PC-3 (cell line): ENCODE data around the gene ANKRD11. TPM values are rescaled to one million over a fixed set of nuclear protein-coding genes. Genes with fewer than 3 reads are reported as not detected.

Experiments
- ATAC-seq: fragments of 200-7000 bp; cut with Tn5 transposase; 2 replicates; pipeline ENCODE4 v1.9.1; 2020; ENCODE audit warnings: mild to moderate bottlenecking, moderate library complexity
- BruUV-seq: library from RNA; stranded (reverse); fragments of 400-500 nt; replicated peaks from 2 replicates; lab custom pipeline; 2021; lab: Mats Ljungman, UMichigan
- CTCF ChIA-PET: fragments of 300-600 bp; sonication (Branson Sonifier 250); formaldehyde crosslinking; loops from one replicate; lab custom pipeline; 2022; ENCODE audit warnings: antibody characterized with exemption; lab: Charles Lee
- POLR2A ChIA-PET: fragments of 300-600 bp; sonication (Branson Sonifier 250); formaldehyde crosslinking; loops from one replicate; lab custom pipeline; 2022; ENCODE audit warnings: antibody characterized with exemption; ENCODE audit not compliant: unreplicated experiment; lab: Charles Lee
- DNase-seq: peaks from one replicate; pipeline ENCODE4 v3.0.0-alpha.2; 2015
- H2AFZ ChIP-seq: fragments of 300-600 bp; sonication (generic); 2 replicates; pipeline ENCODE4 v1.6.0; 2016; ENCODE audit warnings: antibody characterized with exemption, low read length
- H3F3A ChIP-seq: fragments of 300-600 bp; sonication (generic); one replicate; pipeline ENCODE4 v1.6.0; 2017; ENCODE audit warnings: antibody characterized with exemption, low read length, control low read depth, mild to moderate bottlenecking; ENCODE audit not compliant: unreplicated experiment
- H3K27ac ChIP-seq: fragments of 300-600 bp; sonication (generic); 2 replicates; pipeline ENCODE4 v1.5.1; 2016; ENCODE audit warnings: mild to moderate bottlenecking, low read length
- H3K27me3 ChIP-seq: fragments of 300-600 bp; sonication (generic); 2 replicates; pipeline ENCODE4 v1.6.1; 2016; ENCODE audit warnings: low read length, mixed read lengths
- H3K36me3 ChIP-seq: fragments of 300-600 bp; sonication (generic); 2 replicates; pipeline ENCODE4 v1.6.1; 2016; ENCODE audit warnings: low read depth, mixed run types, low read length, mixed read lengths
- H3K4me1 ChIP-seq: fragments of 300-600 bp; sonication (generic); 2 replicates; pipeline ENCODE4 v1.5.1; 2016; ENCODE audit warnings: low read length; ENCODE audit not compliant: insufficient read depth
- H3K4me2 ChIP-seq: fragments of 300-600 bp; sonication (generic); 2 replicates; pipeline ENCODE4 v1.6.0; 2016; ENCODE audit warnings: low read length
- H3K4me3 ChIP-seq: fragments of 300-600 bp; sonication (generic); 2 replicates; pipeline ENCODE4 v1.5.1; 2016; ENCODE audit warnings: mild to moderate bottlenecking, low read length, mixed read lengths
- H3K79me2 ChIP-seq: fragments of 300-600 bp; sonication (generic); 2 replicates; pipeline ENCODE4 v1.6.1; 2017; ENCODE audit warnings: low read length, mixed read lengths
- H3K9ac ChIP-seq: fragments of 300-600 bp; sonication (generic); 2 replicates; pipeline ENCODE4 v1.6.0; 2016; ENCODE audit warnings: mild to moderate bottlenecking, low read length
- H3K9me2 ChIP-seq: fragments of 300-600 bp; sonication (generic); replicated peaks from 2 replicates; pipeline ENCODE4 v1.6.1; 2016; ENCODE audit warnings: mixed run types, low read length, mixed read lengths
- H3K9me3 ChIP-seq: fragments of 300-600 bp; sonication (generic); 2 replicates; pipeline ENCODE4 v1.6.1; 2016; ENCODE audit warnings: low read length, mixed read lengths
- H4K20me1 ChIP-seq: fragments of 300-600 bp; sonication (generic); 2 replicates; pipeline ENCODE4 v1.6.1; 2016; ENCODE audit warnings: low read length, mixed read lengths
- EZH2 ChIP-seq: fragments of 300-600 bp; sonication (generic); IDR thresholded peaks from one replicate; pipeline ENCODE4 v1.6.1; 2017; ENCODE audit warnings: antibody characterized with exemption, mild to moderate bottlenecking, low read length; ENCODE audit not compliant: unreplicated experiment
- EZH2phosphoT487 ChIP-seq: fragments of 300-600 bp; sonication (generic); IDR thresholded peaks from 2 replicates; pipeline ENCODE4 v1.6.1; 2018; ENCODE audit warnings: mild to moderate bottlenecking, antibody characterized with exemption, low read length, borderline replicate concordance
- intact Hi-C: fragments of 100-400 bp; cut with micrococcal nuclease; formaldehyde crosslinking; loops from 2 replicates; pipeline ENCODE4 v1.9.0; 2023
- total RNA-seq: library from RNA; depleted of rRNA; stranded (reverse); fragments of >200 nt; gene quantifications from 2 replicates; pipeline ENCODE4 v1.2.3, GENCODE V29; 2014
- TF ChIP-seq, protein P1 (sequence below): fragments of 300-600 bp; sonication (generic); conservative IDR thresholded peaks from 2 replicates; pipeline ENCODE4 v1.5.1; 2017; ENCODE audit warnings: antibody characterized with exemption, low read depth, mild to moderate bottlenecking, low read length

ANKRD11 gene
- total RNA-seq, 1 experiment from 2014 or later: 65.0 TPM

DNA sequence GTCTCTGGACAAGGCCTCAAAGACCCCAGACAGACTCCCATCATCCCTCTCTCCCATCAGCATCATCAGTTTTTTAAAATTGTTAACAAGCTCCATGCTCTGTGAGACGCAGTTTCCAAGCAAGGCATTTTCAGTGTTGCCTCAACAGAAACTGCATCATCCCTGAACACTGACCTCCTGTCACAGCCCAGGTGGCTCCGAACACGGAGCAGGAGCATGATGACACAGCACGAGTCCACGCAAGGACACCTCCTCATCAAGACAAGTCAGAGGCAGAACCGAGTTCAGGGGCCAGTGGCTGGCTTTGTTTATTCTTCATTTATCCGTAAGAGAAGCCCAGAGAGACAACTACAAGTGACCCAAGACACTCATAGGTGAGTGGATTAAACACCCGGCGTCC, 91.4 kb downstream of the ANKRD11 start:
- ATAC-seq (no peak), DNase-seq (no peak)
- POLR2A ChIA-PET: no interaction called here
- peaks cover 18% of the 10 kb centered on the region for H3K4me1 ChIP-seq
- peaks cover 50% of the 10 kb centered on the region for H4K20me1 ChIP-seq
- H3K36me3 ChIP-seq: no peaks in the 10 kb centered on the region
- no peak overlapping the region for H3K4me2 ChIP-seq
- CTCF ChIA-PET: no interaction called here
- no peak overlapping the region for H3K27ac ChIP-seq
- intact Hi-C loops: no loop called here
- H3K4me3 ChIP-seq: no peak overlapping the region
- no peak overlapping the region for H3K9ac ChIP-seq
- H3K27me3 ChIP-seq: no peaks in the 10 kb centered on the region
- peaks cover 91% of the 10 kb centered on the region for H3K79me2 ChIP-seq
- H3F3A ChIP-seq: no peaks in the 10 kb centered on the region
- no peak overlapping the region for H2AFZ ChIP-seq
- no peak for TF ChIP-seq EZH2
- no peak for TF ChIP-seq EZH2phosphoT487
- TF ChIP-seq, protein P1, sequence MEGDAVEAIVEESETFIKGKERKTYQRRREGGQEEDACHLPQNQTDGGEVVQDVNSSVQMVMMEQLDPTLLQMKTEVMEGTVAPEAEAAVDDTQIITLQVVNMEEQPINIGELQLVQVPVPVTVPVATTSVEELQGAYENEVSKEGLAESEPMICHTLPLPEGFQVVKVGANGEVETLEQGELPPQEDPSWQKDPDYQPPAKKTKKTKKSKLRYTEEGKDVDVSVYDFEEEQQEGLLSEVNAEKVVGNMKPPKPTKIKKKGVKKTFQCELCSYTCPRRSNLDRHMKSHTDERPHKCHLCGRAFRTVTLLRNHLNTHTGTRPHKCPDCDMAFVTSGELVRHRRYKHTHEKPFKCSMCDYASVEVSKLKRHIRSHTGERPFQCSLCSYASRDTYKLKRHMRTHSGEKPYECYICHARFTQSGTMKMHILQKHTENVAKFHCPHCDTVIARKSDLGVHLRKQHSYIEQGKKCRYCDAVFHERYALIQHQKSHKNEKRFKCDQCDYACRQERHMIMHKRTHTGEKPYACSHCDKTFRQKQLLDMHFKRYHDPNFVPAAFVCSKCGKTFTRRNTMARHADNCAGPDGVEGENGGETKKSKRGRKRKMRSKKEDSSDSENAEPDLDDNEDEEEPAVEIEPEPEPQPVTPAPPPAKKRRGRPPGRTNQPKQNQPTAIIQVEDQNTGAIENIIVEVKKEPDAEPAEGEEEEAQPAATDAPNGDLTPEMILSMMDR: no peak
- BruUV-seq: no TSS peak
- no peaks in the 10 kb centered on the region for H3K9me2 ChIP-seq
- H3K9me3 ChIP-seq: no peaks in the 10 kb centered on the region

DNA sequence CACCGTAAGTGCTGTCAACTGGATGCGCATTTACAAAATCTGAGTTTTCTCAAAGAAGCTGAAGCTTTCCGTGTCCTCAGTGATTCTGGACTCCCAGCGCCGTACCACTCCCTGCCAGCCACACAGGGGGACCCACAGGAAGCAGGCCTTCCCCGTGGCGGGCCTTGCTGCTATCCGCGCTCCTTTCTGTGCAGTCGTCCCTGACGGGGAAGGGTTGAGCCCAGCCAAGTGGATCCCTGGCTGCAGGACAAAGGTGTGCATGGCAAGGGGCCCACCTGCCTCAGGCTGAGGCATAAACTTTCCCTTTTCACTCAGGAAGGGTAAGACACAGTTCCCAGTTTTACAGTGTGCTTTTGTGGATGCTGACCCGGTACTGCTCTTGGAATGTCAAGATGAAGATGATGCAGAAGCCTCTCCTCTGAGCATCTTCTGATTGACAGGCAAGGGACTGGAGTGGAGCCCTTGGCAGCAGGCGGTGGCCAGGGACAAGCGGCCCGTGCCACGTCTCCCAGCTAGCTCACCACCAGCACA, 93.0 kb downstream of the ANKRD11 start:
- ChIA-PET POLR2A (no interaction called here), CTCF (no interaction called here)

DNA sequence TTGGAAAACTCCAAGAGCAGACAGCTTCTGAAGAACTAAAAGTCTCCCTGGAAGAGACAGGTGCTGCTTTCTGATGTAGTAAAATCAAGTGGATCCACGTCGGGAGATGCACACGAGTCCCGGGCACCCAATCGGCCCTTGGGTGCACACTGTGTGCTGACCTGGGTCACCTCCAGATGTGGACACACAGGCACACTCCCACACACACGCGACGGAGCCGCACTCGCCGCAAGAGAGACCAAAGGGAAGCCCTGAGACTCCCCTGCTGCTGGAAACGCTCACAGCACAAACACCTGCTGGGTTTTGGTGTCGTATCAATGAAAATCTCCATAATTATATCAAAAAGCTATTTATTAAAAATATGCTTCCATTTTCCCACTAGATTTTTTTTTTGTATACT, 94.2 kb downstream of the ANKRD11 start:
- Histone ChIP-seq H3K9me3 (no peaks in the 10 kb centered on the region), H3K4me2 (no peak overlapping the region), H2AFZ (no peak overlapping the region), H4K20me1 (peaks cover 50% of the 10 kb centered on the region), H3K79me2 (peaks cover 88% of the 10 kb centered on the region), H3K36me3 (no peaks in the 10 kb centered on the region), H3K27ac (no peak overlapping the region), H3K9ac (no peak overlapping the region), H3F3A (no peaks in the 10 kb centered on the region), H3K9me2 (no peaks in the 10 kb centered on the region), H3K27me3 (no peaks in the 10 kb centered on the region), H3K4me1 (peaks cover 18% of the 10 kb centered on the region), H3K4me3 (no peak overlapping the region)
- POLR2A ChIA-PET: no interaction called here
- intact Hi-C loops: no loop called here
- BruUV-seq: no TSS peak
- no peak for TF ChIP-seq EZH2
- TF ChIP-seq EZH2phosphoT487: no peak
- TF ChIP-seq, protein P1: no peak
- DNase-seq (no peak), ATAC-seq (no peak)
- CTCF ChIA-PET: no interaction called here

More for the DNA sequence above, 93.0 kb downstream of the ANKRD11 start:
- Histone ChIP-seq H3K4me3 (no peak overlapping the region), H3K27ac (no peak overlapping the region), H3K4me2 (no peak overlapping the region), H3K9me3 (no peaks in the 10 kb centered on the region), H3K27me3 (no peaks in the 10 kb centered on the region), H3F3A (no peaks in the 10 kb centered on the region), H3K79me2 (peaks cover 91% of the 10 kb centered on the region), H3K9ac (no peak overlapping the region), H3K36me3 (no peaks in the 10 kb centered on the region), H2AFZ (no peak overlapping the region), H4K20me1 (peaks cover 53% of the 10 kb centered on the region), H3K4me1 (peaks cover 18% of the 10 kb centered on the region), H3K9me2 (no peaks in the 10 kb centered on the region)
- no peak for ATAC-seq
- DNase-seq: no peak
- TF ChIP-seq EZH2 (no peak), EZH2phosphoT487 (no peak)
- TF ChIP-seq, protein P1: no peak
- intact Hi-C loops: no loop called here
- no TSS peak for BruUV-seq
